SU-DHL-6 (cell line): Measurements from ENCODE around the gene SLC4A3.

Experiments
- EZH2phosphoT487 ChIP-seq: fragments of 200-600 bp; sonication (generic), shearing (Covaris generic); conservative IDR thresholded peaks from 2 replicates; pipeline ENCODE4 v1.6.1; 2018; ENCODE audit warnings: mild to moderate bottlenecking, antibody characterized with exemption, low read length, moderate library complexity, mixed read lengths
- TF ChIP-seq, protein P1 (sequence below): fragments of 200-600 bp; sonication (generic); IDR thresholded peaks from one replicate; pipeline ENCODE4 v1.5.1; 2017; ENCODE audit warnings: antibody characterized with exemption, mild to moderate bottlenecking, low read length, moderate library complexity; ENCODE audit not compliant: insufficient read depth, poor library complexity, severe bottlenecking

DNA sequence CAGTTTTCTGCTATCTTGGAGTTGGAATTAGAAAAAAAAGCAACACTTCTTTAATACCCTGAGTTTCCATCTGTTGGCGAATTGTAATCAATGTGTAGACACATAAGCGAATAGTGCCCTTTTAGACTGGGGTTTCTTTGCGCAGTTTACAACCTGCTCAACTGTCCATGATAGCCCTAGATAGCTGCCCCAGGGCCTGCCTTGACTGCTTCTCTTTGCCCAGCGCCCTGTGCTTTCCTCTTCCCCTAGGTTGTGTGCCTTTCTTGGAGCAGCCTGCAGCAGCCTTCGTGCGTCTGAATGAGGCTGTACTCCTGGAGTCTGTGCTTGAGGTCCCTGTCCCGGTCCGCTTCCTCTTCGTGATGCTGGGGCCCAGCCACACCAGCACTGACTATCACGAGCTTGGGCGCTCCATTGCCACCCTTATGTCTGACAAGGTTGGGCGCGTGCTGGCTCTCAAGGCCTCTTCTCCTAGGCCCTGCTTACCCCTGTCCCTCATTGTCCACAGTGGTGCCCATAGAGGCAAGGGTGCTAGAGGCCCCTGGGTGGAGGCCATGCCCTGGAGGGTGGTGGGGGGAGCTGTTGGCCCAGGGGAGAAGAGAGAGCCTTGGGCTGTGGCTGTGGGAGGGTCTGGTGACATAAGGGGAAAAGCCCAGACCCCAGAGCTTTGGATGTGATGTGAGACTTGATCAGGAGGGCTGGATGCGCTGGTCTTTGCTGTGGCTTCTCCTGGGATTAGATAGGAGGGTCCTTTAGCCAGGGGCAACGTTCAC is 6.9 kb downstream of the SLC4A3 start:
- TF ChIP-seq, protein P1, sequence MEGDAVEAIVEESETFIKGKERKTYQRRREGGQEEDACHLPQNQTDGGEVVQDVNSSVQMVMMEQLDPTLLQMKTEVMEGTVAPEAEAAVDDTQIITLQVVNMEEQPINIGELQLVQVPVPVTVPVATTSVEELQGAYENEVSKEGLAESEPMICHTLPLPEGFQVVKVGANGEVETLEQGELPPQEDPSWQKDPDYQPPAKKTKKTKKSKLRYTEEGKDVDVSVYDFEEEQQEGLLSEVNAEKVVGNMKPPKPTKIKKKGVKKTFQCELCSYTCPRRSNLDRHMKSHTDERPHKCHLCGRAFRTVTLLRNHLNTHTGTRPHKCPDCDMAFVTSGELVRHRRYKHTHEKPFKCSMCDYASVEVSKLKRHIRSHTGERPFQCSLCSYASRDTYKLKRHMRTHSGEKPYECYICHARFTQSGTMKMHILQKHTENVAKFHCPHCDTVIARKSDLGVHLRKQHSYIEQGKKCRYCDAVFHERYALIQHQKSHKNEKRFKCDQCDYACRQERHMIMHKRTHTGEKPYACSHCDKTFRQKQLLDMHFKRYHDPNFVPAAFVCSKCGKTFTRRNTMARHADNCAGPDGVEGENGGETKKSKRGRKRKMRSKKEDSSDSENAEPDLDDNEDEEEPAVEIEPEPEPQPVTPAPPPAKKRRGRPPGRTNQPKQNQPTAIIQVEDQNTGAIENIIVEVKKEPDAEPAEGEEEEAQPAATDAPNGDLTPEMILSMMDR = no peak
- TF ChIP-seq EZH2phosphoT487 = no peak
